Activated naive CD4-positive, alpha-beta T cell treated with anti-CD3 and anti-CD28 coated beads, Interleukin-2, amount 10 ng/mL, durations not matched to agents 7 days and 5 days (primary cell): ENCODE measurements around the gene MIB1.
"Not testable (repeated sequence)": the region's sequence is repeated elsewhere in the genome, so short reads cannot be mapped to it uniquely, and the experiment has no call there.

Source experiments
- CTCF ChIA-PET: fragments of 350-600 bp; sonication (Branson Sonifier 250); formaldehyde crosslinking; loops from one replicate; lab custom pipeline; 2021; ENCODE audit warnings: antibody characterized with exemption; lab: Charles Lee
- DNase-seq: peaks from one replicate; pipeline ENCODE4 v3.0.0-alpha.2; 2020
- H3K27ac Mint-ChIP-seq: one replicate; pipeline ENCODE4 v1.8.0; 2021; ENCODE audit warnings: mild to moderate bottlenecking, moderate library complexity, mixed read lengths
- H3K27me3 Mint-ChIP-seq: one replicate; pipeline ENCODE4 v1.8.0; 2021; ENCODE audit warnings: mild to moderate bottlenecking, mixed read lengths
- H3K36me3 Mint-ChIP-seq: one replicate; pipeline ENCODE4 v1.8.0; 2021; ENCODE audit warnings: mixed read lengths
- H3K4me1 Mint-ChIP-seq: one replicate; pipeline ENCODE4 v1.8.0; 2021; ENCODE audit warnings: mixed read lengths
- H3K4me3 Mint-ChIP-seq: one replicate; pipeline ENCODE4 v1.8.0; 2021; ENCODE audit warnings: mild to moderate bottlenecking, moderate library complexity, mixed read lengths
- H3K9me3 Mint-ChIP-seq: one replicate; pipeline ENCODE4 v1.8.0; 2021; ENCODE audit warnings: mixed read lengths

MIB1 gene

GRCh38 chr18:21759836-21760235 lies 19.2 kb downstream of the MIB1 start:
- no peaks in the 10 kb centered on the region for H3K36me3 Mint-ChIP-seq
- CTCF ChIA-PET, result interaction anchor here (0.6 kb wide), 1 partner anchor 11 kb away, joined by 3 read pairs; no protein-coding TSS in a partner anchor

GRCh38 chr18:21760321-21760720 lies 19.7 kb downstream of the MIB1 start:
- no peaks in the 10 kb centered on the region for H3K9me3 Mint-ChIP-seq
- no peaks in the 10 kb centered on the region for H3K4me1 Mint-ChIP-seq
- H3K27ac Mint-ChIP-seq, result no peak overlapping the region
- no peaks in the 10 kb centered on the region for H3K36me3 Mint-ChIP-seq
- no peak overlapping the region for H3K4me3 Mint-ChIP-seq
- no peaks in the 10 kb centered on the region for H3K27me3 Mint-ChIP-seq
- CTCF ChIA-PET, result interaction anchor here (0.6 kb wide), 1 partner anchor 12 kb away, joined by 3 read pairs; no protein-coding TSS in a partner anchor
- no peak for DNase-seq

More at GRCh38 chr18:21759836-21760235, 19.2 kb downstream of the MIB1 start:
- Mint-ChIP-seq H3K27ac (no peak overlapping the region), H3K27me3 (no peaks in the 10 kb centered on the region), H3K4me3 (no peak overlapping the region), H3K4me1 (peaks cover 2% of the 10 kb centered on the region), H3K9me3 (no peaks in the 10 kb centered on the region)
- DNase-seq, result no peak

GRCh38 chr18:21761471-21762115 lies 21.0 kb downstream of the MIB1 start:
- H3K27me3 Mint-ChIP-seq, result no peaks in the 10 kb centered on the region
- CTCF ChIA-PET, result no interaction called here
- H3K4me1 Mint-ChIP-seq, result no peaks in the 10 kb centered on the region
- H3K9me3 Mint-ChIP-seq, result no peaks in the 10 kb centered on the region
- no peak overlapping the region for H3K4me3 Mint-ChIP-seq
- peaks cover 10% of the 10 kb centered on the region for H3K36me3 Mint-ChIP-seq
- DNase-seq, result no peak
- no peak overlapping the region for H3K27ac Mint-ChIP-seq

GRCh38 chr18:21762181-21762772 lies 21.7 kb downstream of the MIB1 start:
- CTCF ChIA-PET, result no interaction called here

GRCh38 chr18:21763846-21764646 lies 23.5 kb downstream of the MIB1 start:
- Mint-ChIP-seq H3K4me1 (no peaks in the 10 kb centered on the region), H3K4me3 (no peak overlapping the region), H3K36me3 (peaks cover 25% of the 10 kb centered on the region), H3K9me3 (no peaks in the 10 kb centered on the region), H3K27ac (no peak overlapping the region), H3K27me3 (no peaks in the 10 kb centered on the region)
- DNase-seq, result no peak
- CTCF ChIA-PET, result interaction anchor here (0.6 kb wide), 1 partner anchor 342 kb away, joined by 3 read pairs; no protein-coding TSS in a partner anchor

More at GRCh38 chr18:21762181-21762772, 21.7 kb downstream of the MIB1 start:
- DNase-seq, result no peak
- no peaks in the 10 kb centered on the region for H3K27me3 Mint-ChIP-seq
- H3K27ac Mint-ChIP-seq, result no peak overlapping the region
- H3K9me3 Mint-ChIP-seq, result no peaks in the 10 kb centered on the region
- peaks cover 15% of the 10 kb centered on the region for H3K36me3 Mint-ChIP-seq
- H3K4me1 Mint-ChIP-seq, result no peaks in the 10 kb centered on the region
- H3K4me3 Mint-ChIP-seq, result no peak overlapping the region

GRCh38 chr18:21769206-21769605 lies 28.6 kb downstream of the MIB1 start:
- H3K4me1 Mint-ChIP-seq, result no peaks in the 10 kb centered on the region
- CTCF ChIA-PET, result interaction anchor here (0.8 kb wide), 1 partner anchor 17 kb away, joined by 3 read pairs; no protein-coding TSS in a partner anchor
- H3K27me3 Mint-ChIP-seq, result no peaks in the 10 kb centered on the region
- no peak overlapping the region for H3K27ac Mint-ChIP-seq
- peaks cover 47% of the 10 kb centered on the region for H3K36me3 Mint-ChIP-seq
- DNase-seq, result no peak
- no peak overlapping the region for H3K4me3 Mint-ChIP-seq
- no peaks in the 10 kb centered on the region for H3K9me3 Mint-ChIP-seq

GRCh38 chr18:21774722-21775121 lies 34.1 kb downstream of the MIB1 start:
- no peaks in the 10 kb centered on the region for H3K9me3 Mint-ChIP-seq
- CTCF ChIA-PET, result no interaction called here
- H3K27me3 Mint-ChIP-seq, result no peaks in the 10 kb centered on the region
- no peak overlapping the region for H3K27ac Mint-ChIP-seq
- peaks cover 28% of the 10 kb centered on the region for H3K36me3 Mint-ChIP-seq
- no peak overlapping the region for H3K4me3 Mint-ChIP-seq
- DNase-seq, result no peak
- no peaks in the 10 kb centered on the region for H3K4me1 Mint-ChIP-seq

- no peaks in the 10 kb centered on the region for H3K27me3 Mint-ChIP-seq
- peaks cover 38% of the 10 kb centered on the region for H3K36me3 Mint-ChIP-seq
- CTCF ChIA-PET, result no interaction called here
- H3K9me3 Mint-ChIP-seq, result no peaks in the 10 kb centered on the region
- H3K4me1 Mint-ChIP-seq, result no peaks in the 10 kb centered on the region
- H3K4me3 Mint-ChIP-seq, result no peak overlapping the region
- no peak for DNase-seq
- H3K27ac Mint-ChIP-seq, result no peak overlapping the region
Measured at GRCh38 chr18:21777814-21778213, 37.2 kb downstream of the MIB1 start.

- Mint-ChIP-seq H3K27me3 (no peaks in the 10 kb centered on the region), H3K4me1 (no peaks in the 10 kb centered on the region), H3K27ac (no peak overlapping the region), H3K4me3 (no peak overlapping the region), H3K9me3 (peaks cover 10% of the 10 kb centered on the region), H3K36me3 (peaks cover 53% of the 10 kb centered on the region)
- CTCF ChIA-PET, result no interaction called here
- DNase-seq, result no peak
Measured at GRCh38 chr18:21786526-21786925, 45.9 kb downstream of the MIB1 start.

GRCh38 chr18:21796089-21796488 lies 55.5 kb downstream of the MIB1 start:
- H3K27ac Mint-ChIP-seq, DNase-seq, H3K9me3 Mint-ChIP-seq, H3K4me1 Mint-ChIP-seq, H3K4me3 Mint-ChIP-seq, H3K27me3 Mint-ChIP-seq, CTCF ChIA-PET: not testable (repeated sequence)
- H3K36me3 Mint-ChIP-seq, result peaks cover 27% of the 10 kb centered on the region

- no peaks in the 10 kb centered on the region for H3K4me1 Mint-ChIP-seq
- H3K9me3 Mint-ChIP-seq, result no peaks in the 10 kb centered on the region
- CTCF ChIA-PET, result no interaction called here
- DNase-seq, result no peak
- H3K36me3 Mint-ChIP-seq, result peaks cover 23% of the 10 kb centered on the region
- no peak overlapping the region for H3K27ac Mint-ChIP-seq
- H3K4me3 Mint-ChIP-seq, result no peak overlapping the region
- no peaks in the 10 kb centered on the region for H3K27me3 Mint-ChIP-seq
Measured at GRCh38 chr18:21798126-21798525, 57.5 kb downstream of the MIB1 start.

- peaks cover 20% of the 10 kb centered on the region for H3K36me3 Mint-ChIP-seq
- no peak overlapping the region for H3K27ac Mint-ChIP-seq
- no peaks in the 10 kb centered on the region for H3K27me3 Mint-ChIP-seq
- no peaks in the 10 kb centered on the region for H3K4me1 Mint-ChIP-seq
- DNase-seq, result no peak
- CTCF ChIA-PET, result no interaction called here
- no peaks in the 10 kb centered on the region for H3K9me3 Mint-ChIP-seq
- no peak overlapping the region for H3K4me3 Mint-ChIP-seq
Measured at GRCh38 chr18:21799721-21800120, 59.1 kb downstream of the MIB1 start.

GRCh38 chr18:21803495-21803894 lies 62.9 kb downstream of the MIB1 start:
- Mint-ChIP-seq H3K4me3 (no peak overlapping the region), H3K27me3 (no peaks in the 10 kb centered on the region), H3K27ac (no peak overlapping the region), H3K36me3 (peaks cover 24% of the 10 kb centered on the region), H3K9me3 (no peaks in the 10 kb centered on the region), H3K4me1 (no peaks in the 10 kb centered on the region)
- CTCF ChIA-PET, result no interaction called here
- no peak for DNase-seq

GRCh38 chr18:21805771-21806366 lies 65.3 kb downstream of the MIB1 start:
- Mint-ChIP-seq H3K27me3 (no peaks in the 10 kb centered on the region), H3K36me3 (peaks cover 37% of the 10 kb centered on the region), H3K9me3 (peaks cover 9% of the 10 kb centered on the region), H3K4me1 (no peaks in the 10 kb centered on the region), H3K4me3 (no peak overlapping the region), H3K27ac (no peak overlapping the region)
- no peak for DNase-seq
- CTCF ChIA-PET, result no interaction called here
